PC-3 (cell line): ENCODE results near the gene TWIST2. TPM values are rescaled to one million over a fixed set of nuclear protein-coding genes. Genes with fewer than 3 reads are reported as not detected.

Experiments used
- ATAC-seq: fragments of 200-7000 bp; cut with Tn5 transposase; 2 replicates; pipeline ENCODE4 v1.9.1; 2020; ENCODE audit warnings: mild to moderate bottlenecking, moderate library complexity
- BruUV-seq: library from RNA; stranded (reverse); fragments of 400-500 nt; replicated peaks from 2 replicates; lab custom pipeline; 2021; lab: Mats Ljungman, UMichigan
- CTCF ChIA-PET: fragments of 300-600 bp; sonication (Branson Sonifier 250); formaldehyde crosslinking; loops from one replicate; lab custom pipeline; 2022; ENCODE audit warnings: antibody characterized with exemption; lab: Charles Lee
- POLR2A ChIA-PET: fragments of 300-600 bp; sonication (Branson Sonifier 250); formaldehyde crosslinking; loops from one replicate; lab custom pipeline; 2022; ENCODE audit warnings: antibody characterized with exemption; ENCODE audit not compliant: unreplicated experiment; lab: Charles Lee
- DNase-seq: peaks from one replicate; pipeline ENCODE4 v3.0.0-alpha.2; 2015
- H2AFZ ChIP-seq: fragments of 300-600 bp; sonication (generic); 2 replicates; pipeline ENCODE4 v1.6.0; 2016; ENCODE audit warnings: antibody characterized with exemption, low read length
- H3F3A ChIP-seq: fragments of 300-600 bp; sonication (generic); one replicate; pipeline ENCODE4 v1.6.0; 2017; ENCODE audit warnings: antibody characterized with exemption, low read length, control low read depth, mild to moderate bottlenecking; ENCODE audit not compliant: unreplicated experiment
- H3K27ac ChIP-seq: fragments of 300-600 bp; sonication (generic); 2 replicates; pipeline ENCODE4 v1.5.1; 2016; ENCODE audit warnings: mild to moderate bottlenecking, low read length
- H3K27me3 ChIP-seq: fragments of 300-600 bp; sonication (generic); 2 replicates; pipeline ENCODE4 v1.6.1; 2016; ENCODE audit warnings: low read length, mixed read lengths
- H3K36me3 ChIP-seq: fragments of 300-600 bp; sonication (generic); 2 replicates; pipeline ENCODE4 v1.6.1; 2016; ENCODE audit warnings: low read depth, mixed run types, low read length, mixed read lengths
- H3K4me1 ChIP-seq: fragments of 300-600 bp; sonication (generic); 2 replicates; pipeline ENCODE4 v1.5.1; 2016; ENCODE audit warnings: low read length; ENCODE audit not compliant: insufficient read depth
- H3K4me2 ChIP-seq: fragments of 300-600 bp; sonication (generic); 2 replicates; pipeline ENCODE4 v1.6.0; 2016; ENCODE audit warnings: low read length
- H3K4me3 ChIP-seq: fragments of 300-600 bp; sonication (generic); 2 replicates; pipeline ENCODE4 v1.5.1; 2016; ENCODE audit warnings: mild to moderate bottlenecking, low read length, mixed read lengths
- H3K79me2 ChIP-seq: fragments of 300-600 bp; sonication (generic); 2 replicates; pipeline ENCODE4 v1.6.1; 2017; ENCODE audit warnings: low read length, mixed read lengths
- H3K9ac ChIP-seq: fragments of 300-600 bp; sonication (generic); 2 replicates; pipeline ENCODE4 v1.6.0; 2016; ENCODE audit warnings: mild to moderate bottlenecking, low read length
- H3K9me2 ChIP-seq: fragments of 300-600 bp; sonication (generic); replicated peaks from 2 replicates; pipeline ENCODE4 v1.6.1; 2016; ENCODE audit warnings: mixed run types, low read length, mixed read lengths
- H3K9me3 ChIP-seq: fragments of 300-600 bp; sonication (generic); 2 replicates; pipeline ENCODE4 v1.6.1; 2016; ENCODE audit warnings: low read length, mixed read lengths
- H4K20me1 ChIP-seq: fragments of 300-600 bp; sonication (generic); 2 replicates; pipeline ENCODE4 v1.6.1; 2016; ENCODE audit warnings: low read length, mixed read lengths
- CTCF ChIP-seq: fragments of 300-600 bp; sonication (generic); conservative IDR thresholded peaks from 2 replicates; pipeline ENCODE4 v1.5.1; 2017; ENCODE audit warnings: antibody characterized with exemption, low read depth, mild to moderate bottlenecking, low read length
- EZH2 ChIP-seq: fragments of 300-600 bp; sonication (generic); IDR thresholded peaks from one replicate; pipeline ENCODE4 v1.6.1; 2017; ENCODE audit warnings: antibody characterized with exemption, mild to moderate bottlenecking, low read length; ENCODE audit not compliant: unreplicated experiment
- EZH2phosphoT487 ChIP-seq: fragments of 300-600 bp; sonication (generic); IDR thresholded peaks from 2 replicates; pipeline ENCODE4 v1.6.1; 2018; ENCODE audit warnings: mild to moderate bottlenecking, antibody characterized with exemption, low read length, borderline replicate concordance
- intact Hi-C: fragments of 100-400 bp; cut with micrococcal nuclease; formaldehyde crosslinking; loops from 2 replicates; pipeline ENCODE4 v1.9.0; 2023
- total RNA-seq: library from RNA; depleted of rRNA; stranded (reverse); fragments of >200 nt; gene quantifications from 2 replicates; pipeline ENCODE4 v1.2.3, GENCODE V29; 2014

TWIST2 gene
- total RNA-seq, 1 experiment from 2014 or later = 4.4 TPM

GRCh38 chr2:238831177-238831576 lies 16.7 kb upstream of the TWIST2 start:
- H3K9me3 ChIP-seq = no peaks in the 10 kb centered on the region

GRCh38 chr2:238834982-238835381 lies 12.9 kb upstream of the TWIST2 start:
- no TSS peak for BruUV-seq
- Histone ChIP-seq H3F3A (no peaks in the 10 kb centered on the region), H3K9me2 (no peaks in the 10 kb centered on the region), H3K9me3 (no peaks in the 10 kb centered on the region), H3K27ac (no peak overlapping the region), H2AFZ (no peak overlapping the region), H3K9ac (no peak overlapping the region), H3K4me2 (no peak overlapping the region), H3K27me3 (0 out of 2 replicates have a peak, but pooled peaks cover 9% of the 10 kb centered on the region), H3K4me3 (no peak overlapping the region), H3K36me3 (no peaks in the 10 kb centered on the region), H3K4me1 (no peaks in the 10 kb centered on the region), H3K79me2 (no peaks in the 10 kb centered on the region), H4K20me1 (no peaks in the 10 kb centered on the region)
- ATAC-seq (no peak), DNase-seq (no peak)
- intact Hi-C loops = no loop called here
- POLR2A ChIA-PET = no interaction called here
- TF ChIP-seq EZH2phosphoT487 (no peak), EZH2 (no peak), CTCF (no peak)
- CTCF ChIA-PET = no interaction called here

More at GRCh38 chr2:238831177-238831576, 16.7 kb upstream of the TWIST2 start:
- Histone ChIP-seq H3K79me2 (no peaks in the 10 kb centered on the region), H3K27ac (no peak overlapping the region), H3K27me3 (0 out of 2 replicates have a peak, but pooled peaks cover 9% of the 10 kb centered on the region), H3K4me1 (no peaks in the 10 kb centered on the region), H3K4me3 (no peak overlapping the region), H3K36me3 (no peaks in the 10 kb centered on the region), H4K20me1 (no peaks in the 10 kb centered on the region), H3K9ac (no peak overlapping the region), H2AFZ (no peak overlapping the region), H3F3A (no peaks in the 10 kb centered on the region), H3K4me2 (no peak overlapping the region), H3K9me2 (no peaks in the 10 kb centered on the region)
- no TSS peak for BruUV-seq
- no peak for TF ChIP-seq EZH2phosphoT487
- TF ChIP-seq CTCF = no peak
- no peak for TF ChIP-seq EZH2
- ATAC-seq = no peak
- intact Hi-C loops = no loop called here
- no peak for DNase-seq
- CTCF ChIA-PET = no interaction called here
- POLR2A ChIA-PET = no interaction called here

DNA sequence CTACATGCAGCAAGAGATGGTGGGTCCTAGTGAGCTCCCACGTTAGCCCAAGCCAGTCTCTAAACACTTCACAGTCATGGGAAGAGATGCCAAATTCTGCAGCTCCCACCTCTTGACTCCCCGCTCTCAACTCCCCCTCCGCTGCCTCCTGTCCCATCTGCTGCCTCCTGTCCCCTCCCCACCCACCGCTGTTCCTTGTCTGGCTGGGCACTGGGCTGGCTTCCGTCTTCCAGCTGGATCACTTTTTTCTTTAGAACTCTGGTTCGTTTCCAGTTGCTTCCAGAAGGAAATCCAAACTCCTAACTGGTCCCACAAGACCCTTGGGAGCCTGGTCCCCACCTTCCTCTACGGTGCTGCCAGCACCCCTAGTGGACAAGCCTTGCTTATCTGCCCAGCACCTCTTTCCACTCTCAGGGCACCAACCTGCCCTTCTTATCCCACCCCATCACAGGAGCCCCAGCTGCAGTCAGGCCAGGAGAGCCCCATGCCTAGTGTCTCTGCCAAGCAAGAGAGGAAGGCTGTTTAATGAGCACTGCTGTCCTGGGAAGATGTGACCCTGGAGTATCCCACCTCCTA lies 12.1 kb upstream of the TWIST2 start:
- Histone ChIP-seq H3K4me2 (no peak overlapping the region), H4K20me1 (no peaks in the 10 kb centered on the region), H3K27me3 (0 out of 2 replicates have a peak, but pooled peaks cover 9% of the 10 kb centered on the region), H3K9me2 (no peaks in the 10 kb centered on the region), H3K27ac (no peak overlapping the region), H3K9me3 (no peaks in the 10 kb centered on the region), H3K4me1 (no peaks in the 10 kb centered on the region), H3F3A (no peaks in the 10 kb centered on the region), H3K36me3 (no peaks in the 10 kb centered on the region), H3K4me3 (no peak overlapping the region), H3K9ac (no peak overlapping the region), H2AFZ (no peak overlapping the region), H3K79me2 (no peaks in the 10 kb centered on the region)
- intact Hi-C loops = no loop called here
- no TSS peak for BruUV-seq
- DNase-seq (no peak), ATAC-seq (no peak)
- TF ChIP-seq EZH2 = no peak
- TF ChIP-seq EZH2phosphoT487 = no peak
- TF ChIP-seq CTCF = peak; percentile 41
- ChIA-PET POLR2A (no interaction called here), CTCF (no interaction called here)
